HEK293 (cell line): ENCODE results near the gene PHF10.
A peak's percentile ranks its signal among the peaks of the same experiment; 100 is the strongest.

Experiments
- CTCF ChIA-PET: fragments of 350-600 bp; formaldehyde crosslinking; extraction: SDS; loops from one replicate; lab custom pipeline; 2021; ENCODE audit warnings: antibody characterized with exemption; lab: Yijun Ruan, JAX
- POLR2A ChIA-PET: fragments of 300-600 bp; formaldehyde crosslinking; extraction: SDS; loops from one replicate; lab custom pipeline; 2020; ENCODE audit warnings: antibody characterized with exemption, inconsistent platforms; lab: Yijun Ruan, JAX
- H3K27ac ChIP-seq: fragments of 200-500 bp; sonication (Bioruptor generic); 2 replicates; pipeline ENCODE4 v1.5.1; 2014; ENCODE audit warnings: low read depth, low read length, control low read depth, inconsistent platforms; ENCODE audit errors: extremely low read depth
- H3K36me3 ChIP-seq, 2 experiments: fragments of 200-500 bp in 1 of 2; sonication (Bioruptor generic) in 1 of 2; 1 replicate in 1 of 2; 2 replicates in 1 of 2; pipeline ENCODE4 v1.5.1; 2014 to 2017; ENCODE audit warnings: inconsistent platforms in 2 of 2, low read length in 2 of 2; ENCODE audit not compliant: control insufficient read depth in 2 of 2, insufficient read depth in 1 of 2
- H3K4me1 ChIP-seq: fragments of 200-500 bp; sonication (Bioruptor generic); 2 replicates; pipeline ENCODE4 v1.5.1; 2014; ENCODE audit warnings: mild to moderate bottlenecking, low read length, inconsistent platforms; ENCODE audit not compliant: control insufficient read depth, insufficient read depth
- H3K4me3 ChIP-seq: 2 replicates; pipeline ENCODE4 v1.5.1; 2011; ENCODE audit warnings: low read depth, mild to moderate bottlenecking, control low read depth, low read length, moderate library complexity
- H3K9me3 ChIP-seq: fragments of 200-500 bp; sonication (Bioruptor generic); 2 replicates; pipeline ENCODE4 v1.5.1; 2014; ENCODE audit warnings: low read depth, low read length, inconsistent platforms; ENCODE audit not compliant: control insufficient read depth, insufficient read depth
- BCL11B ChIP-seq: fragments of 450-650 bp; formaldehyde crosslinking; IDR thresholded peaks from 2 replicates; pipeline ENCODE4 v1.5.1; 2016; ENCODE audit warnings: low read depth, missing biosample characterization, missing genetic modification characterization
- MYNN ChIP-seq: fragments of 450-650 bp; formaldehyde crosslinking; IDR thresholded peaks from 2 replicates; pipeline ENCODE4 v1.5.1; 2016; ENCODE audit warnings: missing biosample characterization, missing genetic modification characterization, borderline replicate concordance
- PRDM1 ChIP-seq: fragments of 450-650 bp; formaldehyde crosslinking; IDR thresholded peaks from 2 replicates; pipeline ENCODE4; 2016; ENCODE audit warnings: missing biosample characterization, missing genetic modification characterization
- TRIM28 ChIP-seq: IDR thresholded peaks from 2 replicates; pipeline ENCODE4 v1.6.1; 2011; ENCODE audit warnings: low read length, control low read depth, borderline replicate concordance
- ZFP41 ChIP-seq: fragments of 450-650 bp; formaldehyde crosslinking; IDR thresholded peaks from 2 replicates; pipeline ENCODE4 v1.5.1; 2016; ENCODE audit warnings: missing biosample characterization, missing genetic modification characterization, borderline replicate concordance
- ZNF146 ChIP-seq: fragments of 450-650 bp; formaldehyde crosslinking; IDR thresholded peaks from 2 replicates; pipeline ENCODE4 v1.5.1; 2016; ENCODE audit warnings: missing biosample characterization, missing genetic modification characterization
- ZNF16 ChIP-seq: fragments of 450-650 bp; formaldehyde crosslinking; IDR thresholded peaks from 2 replicates; pipeline ENCODE4 v1.5.1; 2016; ENCODE audit warnings: low read depth, missing biosample characterization, missing genetic modification characterization
- ZNF394 ChIP-seq: fragments of 450-650 bp; formaldehyde crosslinking; IDR thresholded peaks from 2 replicates; pipeline ENCODE4 v1.5.1; 2016; ENCODE audit warnings: missing biosample characterization, missing genetic modification characterization, mild to moderate bottlenecking, moderate library complexity, borderline replicate concordance
- ZNF548 ChIP-seq: fragments of 450-650 bp; formaldehyde crosslinking; IDR thresholded peaks from 2 replicates; pipeline ENCODE4 v1.5.1; 2016; ENCODE audit warnings: missing biosample characterization, missing genetic modification characterization
- ZNF654 ChIP-seq: fragments of 450-650 bp; formaldehyde crosslinking; IDR thresholded peaks from 2 replicates; pipeline ENCODE4 v1.5.1; 2016; ENCODE audit warnings: low read depth, missing biosample characterization, missing genetic modification characterization
- ZNF670 ChIP-seq: fragments of 450-650 bp; formaldehyde crosslinking; IDR thresholded peaks from 2 replicates; pipeline ENCODE4 v1.5.1; 2016; ENCODE audit warnings: missing biosample characterization, missing genetic modification characterization, low read depth
- ZNF830 ChIP-seq: fragments of 450-650 bp; IDR thresholded peaks from 2 replicates; pipeline ENCODE4 v1.5.0; 2018; ENCODE audit warnings: missing biosample characterization, missing genetic modification characterization, low read depth, mild to moderate bottlenecking, moderate library complexity
- TF ChIP-seq, protein P1 (sequence below): fragments of 450-650 bp; formaldehyde crosslinking; IDR thresholded peaks from 2 replicates; pipeline ENCODE4 v1.5.1; 2016; ENCODE audit warnings: missing biosample characterization, missing genetic modification characterization
- TF ChIP-seq, protein P2 (sequence below): sonication (generic); formaldehyde crosslinking; IDR thresholded peaks from 2 replicates; pipeline ENCODE4 v1.8.1; 2022; ENCODE audit warnings: mild to moderate bottlenecking, moderate library complexity, missing genetic modification reagents
- TF ChIP-seq, protein P3 (sequence below): fragments of 450-650 bp; formaldehyde crosslinking; IDR thresholded peaks from 2 replicates; pipeline ENCODE4 v1.5.1; 2017; ENCODE audit warnings: missing biosample characterization, missing genetic modification characterization
- TF ChIP-seq, protein P4 (sequence below): fragments of 450-650 bp; formaldehyde crosslinking; optimal IDR thresholded peaks from 2 replicates; pipeline ENCODE3; 2016; ENCODE audit warnings: missing biosample characterization, mild to moderate bottlenecking, missing genetic modification characterization
- TF ChIP-seq, protein P5 (sequence below): fragments of 450-650 bp; formaldehyde crosslinking; IDR thresholded peaks from 2 replicates; pipeline ENCODE4 v1.5.1; 2017; ENCODE audit warnings: missing biosample characterization, missing genetic modification characterization

Gene PHF10

DNA sequence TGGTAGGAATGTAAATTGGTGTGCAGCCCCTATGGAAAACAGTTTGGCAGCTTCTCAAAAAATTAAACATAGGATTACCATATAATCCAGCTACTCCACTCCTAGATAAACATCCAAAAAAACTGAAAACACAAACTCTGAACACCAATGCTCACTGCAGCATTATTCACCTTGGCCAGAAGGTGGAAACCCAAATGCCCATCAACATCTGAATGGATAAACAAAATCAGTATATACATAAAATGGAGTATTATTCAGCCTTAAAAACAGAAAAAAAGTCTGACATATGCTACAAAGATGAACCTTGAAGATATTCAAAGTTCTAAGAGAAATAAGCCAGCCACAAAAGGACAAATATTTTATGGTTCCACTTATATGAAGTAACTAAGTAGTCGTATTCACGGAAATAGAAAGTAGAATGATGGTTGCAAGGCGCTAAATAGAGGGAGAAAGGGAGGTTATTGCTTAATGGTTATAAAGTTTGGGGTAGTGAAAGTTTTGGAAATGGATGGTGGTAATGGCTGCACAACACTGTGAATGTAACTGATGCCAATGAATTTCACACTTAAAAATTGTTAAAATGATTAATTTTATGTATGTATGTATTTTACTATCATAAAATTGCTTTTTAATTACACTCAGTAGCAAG is 4.0 kb downstream of the PHF10 start:
- TF ChIP-seq, protein P1, sequence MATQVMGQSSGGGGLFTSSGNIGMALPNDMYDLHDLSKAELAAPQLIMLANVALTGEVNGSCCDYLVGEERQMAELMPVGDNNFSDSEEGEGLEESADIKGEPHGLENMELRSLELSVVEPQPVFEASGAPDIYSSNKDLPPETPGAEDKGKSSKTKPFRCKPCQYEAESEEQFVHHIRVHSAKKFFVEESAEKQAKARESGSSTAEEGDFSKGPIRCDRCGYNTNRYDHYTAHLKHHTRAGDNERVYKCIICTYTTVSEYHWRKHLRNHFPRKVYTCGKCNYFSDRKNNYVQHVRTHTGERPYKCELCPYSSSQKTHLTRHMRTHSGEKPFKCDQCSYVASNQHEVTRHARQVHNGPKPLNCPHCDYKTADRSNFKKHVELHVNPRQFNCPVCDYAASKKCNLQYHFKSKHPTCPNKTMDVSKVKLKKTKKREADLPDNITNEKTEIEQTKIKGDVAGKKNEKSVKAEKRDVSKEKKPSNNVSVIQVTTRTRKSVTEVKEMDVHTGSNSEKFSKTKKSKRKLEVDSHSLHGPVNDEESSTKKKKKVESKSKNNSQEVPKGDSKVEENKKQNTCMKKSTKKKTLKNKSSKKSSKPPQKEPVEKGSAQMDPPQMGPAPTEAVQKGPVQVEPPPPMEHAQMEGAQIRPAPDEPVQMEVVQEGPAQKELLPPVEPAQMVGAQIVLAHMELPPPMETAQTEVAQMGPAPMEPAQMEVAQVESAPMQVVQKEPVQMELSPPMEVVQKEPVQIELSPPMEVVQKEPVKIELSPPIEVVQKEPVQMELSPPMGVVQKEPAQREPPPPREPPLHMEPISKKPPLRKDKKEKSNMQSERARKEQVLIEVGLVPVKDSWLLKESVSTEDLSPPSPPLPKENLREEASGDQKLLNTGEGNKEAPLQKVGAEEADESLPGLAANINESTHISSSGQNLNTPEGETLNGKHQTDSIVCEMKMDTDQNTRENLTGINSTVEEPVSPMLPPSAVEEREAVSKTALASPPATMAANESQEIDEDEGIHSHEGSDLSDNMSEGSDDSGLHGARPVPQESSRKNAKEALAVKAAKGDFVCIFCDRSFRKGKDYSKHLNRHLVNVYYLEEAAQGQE (tag by site-specific recombination), result no peak
- no peak for TF ChIP-seq TRIM28
- TF ChIP-seq, protein P2, sequence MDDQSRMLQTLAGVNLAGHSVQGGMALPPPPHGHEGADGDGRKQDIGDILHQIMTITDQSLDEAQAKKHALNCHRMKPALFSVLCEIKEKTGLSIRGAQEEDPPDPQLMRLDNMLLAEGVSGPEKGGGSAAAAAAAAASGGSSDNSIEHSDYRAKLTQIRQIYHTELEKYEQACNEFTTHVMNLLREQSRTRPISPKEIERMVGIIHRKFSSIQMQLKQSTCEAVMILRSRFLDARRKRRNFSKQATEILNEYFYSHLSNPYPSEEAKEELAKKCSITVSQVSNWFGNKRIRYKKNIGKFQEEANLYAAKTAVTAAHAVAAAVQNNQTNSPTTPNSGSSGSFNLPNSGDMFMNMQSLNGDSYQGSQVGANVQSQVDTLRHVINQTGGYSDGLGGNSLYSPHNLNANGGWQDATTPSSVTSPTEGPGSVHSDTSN (CRISPR knock-in tag), result no peak
- TF ChIP-seq ZNF16 (tag by site-specific recombination), result no peak
- peak; percentile 78 for TF ChIP-seq ZNF394 (tag by site-specific recombination)
- no peak for TF ChIP-seq ZNF670 (tag by site-specific recombination)
- no peak for TF ChIP-seq ZFP41 (tag by site-specific recombination)
- TF ChIP-seq ZNF548 (tag by site-specific recombination), result no peak
- no peak for TF ChIP-seq MYNN (tag by site-specific recombination)
- TF ChIP-seq, protein P3, sequence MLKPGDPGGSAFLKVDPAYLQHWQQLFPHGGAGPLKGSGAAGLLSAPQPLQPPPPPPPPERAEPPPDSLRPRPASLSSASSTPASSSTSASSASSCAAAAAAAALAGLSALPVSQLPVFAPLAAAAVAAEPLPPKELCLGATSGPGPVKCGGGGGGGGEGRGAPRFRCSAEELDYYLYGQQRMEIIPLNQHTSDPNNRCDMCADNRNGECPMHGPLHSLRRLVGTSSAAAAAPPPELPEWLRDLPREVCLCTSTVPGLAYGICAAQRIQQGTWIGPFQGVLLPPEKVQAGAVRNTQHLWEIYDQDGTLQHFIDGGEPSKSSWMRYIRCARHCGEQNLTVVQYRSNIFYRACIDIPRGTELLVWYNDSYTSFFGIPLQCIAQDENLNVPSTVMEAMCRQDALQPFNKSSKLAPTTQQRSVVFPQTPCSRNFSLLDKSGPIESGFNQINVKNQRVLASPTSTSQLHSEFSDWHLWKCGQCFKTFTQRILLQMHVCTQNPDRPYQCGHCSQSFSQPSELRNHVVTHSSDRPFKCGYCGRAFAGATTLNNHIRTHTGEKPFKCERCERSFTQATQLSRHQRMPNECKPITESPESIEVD (tag by site-specific recombination), result 0 out of 2 replicates have a peak, but pooled peaks have one; percentile 9
- TF ChIP-seq, protein P4, sequence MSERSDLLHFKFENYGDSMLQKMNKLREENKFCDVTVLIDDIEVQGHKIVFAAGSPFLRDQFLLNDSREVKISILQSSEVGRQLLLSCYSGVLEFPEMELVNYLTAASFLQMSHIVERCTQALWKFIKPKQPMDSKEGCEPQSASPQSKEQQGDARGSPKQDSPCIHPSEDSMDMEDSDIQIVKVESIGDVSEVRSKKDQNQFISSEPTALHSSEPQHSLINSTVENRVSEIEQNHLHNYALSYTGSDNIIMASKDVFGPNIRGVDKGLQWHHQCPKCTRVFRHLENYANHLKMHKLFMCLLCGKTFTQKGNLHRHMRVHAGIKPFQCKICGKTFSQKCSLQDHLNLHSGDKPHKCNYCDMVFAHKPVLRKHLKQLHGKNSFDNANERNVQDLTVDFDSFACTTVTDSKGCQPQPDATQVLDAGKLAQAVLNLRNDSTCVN, result no peak
- no peak for TF ChIP-seq ZNF654
- peak; percentile 62 for TF ChIP-seq ZNF146 (tag by site-specific recombination)
- TF ChIP-seq BCL11B (tag by site-specific recombination), result no peak
- no peak for TF ChIP-seq ZNF830
- peak; percentile 90 for TF ChIP-seq PRDM1 (tag by site-specific recombination)
- TF ChIP-seq, protein P5, sequence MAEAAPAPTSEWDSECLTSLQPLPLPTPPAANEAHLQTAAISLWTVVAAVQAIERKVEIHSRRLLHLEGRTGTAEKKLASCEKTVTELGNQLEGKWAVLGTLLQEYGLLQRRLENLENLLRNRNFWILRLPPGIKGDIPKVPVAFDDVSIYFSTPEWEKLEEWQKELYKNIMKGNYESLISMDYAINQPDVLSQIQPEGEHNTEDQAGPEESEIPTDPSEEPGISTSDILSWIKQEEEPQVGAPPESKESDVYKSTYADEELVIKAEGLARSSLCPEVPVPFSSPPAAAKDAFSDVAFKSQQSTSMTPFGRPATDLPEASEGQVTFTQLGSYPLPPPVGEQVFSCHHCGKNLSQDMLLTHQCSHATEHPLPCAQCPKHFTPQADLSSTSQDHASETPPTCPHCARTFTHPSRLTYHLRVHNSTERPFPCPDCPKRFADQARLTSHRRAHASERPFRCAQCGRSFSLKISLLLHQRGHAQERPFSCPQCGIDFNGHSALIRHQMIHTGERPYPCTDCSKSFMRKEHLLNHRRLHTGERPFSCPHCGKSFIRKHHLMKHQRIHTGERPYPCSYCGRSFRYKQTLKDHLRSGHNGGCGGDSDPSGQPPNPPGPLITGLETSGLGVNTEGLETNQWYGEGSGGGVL (tag by site-specific recombination), result no peak
- ChIA-PET POLR2A (interaction anchor here (0.7 to 1.2 kb wide), 2 partner anchors 15 to 18 kb away, joined by 3 read pairs; partner anchors contain the start of gene C6orf120), CTCF (no interaction called here)
- H3K4me3 ChIP-seq, result no peak overlapping the region
- peaks cover 31 to 33% of the 10 kb centered on the region in 2 experiments for H3K36me3 ChIP-seq
- no peaks in the 10 kb centered on the region for H3K9me3 ChIP-seq
- H3K27ac ChIP-seq, result no peak overlapping the region
- 0 out of 2 replicates have a peak, but pooled peaks cover 4% of the 10 kb centered on the region for H3K4me1 ChIP-seq
